Fibroblast of pulmonary artery (primary cell): Measurements from ENCODE around the gene S1PR5.

Source experiments
- DNase-seq: peaks from one replicate; pipeline ENCODE4 v3.0.0-alpha.2; 2010; ENCODE audit warnings: low read depth
- H3K4me3 ChIP-seq: replicated peaks from 2 replicates; pipeline ENCODE4 v1.5.1; 2011; ENCODE audit warnings: low read depth, mild to moderate bottlenecking, control low read depth, low read length, moderate library complexity
- TF ChIP-seq, protein P1 (sequence below): IDR thresholded peaks from 2 replicates; pipeline ENCODE4 v1.5.1; 2011; ENCODE audit warnings: mild to moderate bottlenecking, control low read depth, low read length, inconsistent platforms; ENCODE audit errors: missing control alignments

The S1PR5 gene, protein sequence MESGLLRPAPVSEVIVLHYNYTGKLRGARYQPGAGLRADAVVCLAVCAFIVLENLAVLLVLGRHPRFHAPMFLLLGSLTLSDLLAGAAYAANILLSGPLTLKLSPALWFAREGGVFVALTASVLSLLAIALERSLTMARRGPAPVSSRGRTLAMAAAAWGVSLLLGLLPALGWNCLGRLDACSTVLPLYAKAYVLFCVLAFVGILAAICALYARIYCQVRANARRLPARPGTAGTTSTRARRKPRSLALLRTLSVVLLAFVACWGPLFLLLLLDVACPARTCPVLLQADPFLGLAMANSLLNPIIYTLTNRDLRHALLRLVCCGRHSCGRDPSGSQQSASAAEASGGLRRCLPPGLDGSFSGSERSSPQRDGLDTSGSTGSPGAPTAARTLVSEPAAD

DNA sequence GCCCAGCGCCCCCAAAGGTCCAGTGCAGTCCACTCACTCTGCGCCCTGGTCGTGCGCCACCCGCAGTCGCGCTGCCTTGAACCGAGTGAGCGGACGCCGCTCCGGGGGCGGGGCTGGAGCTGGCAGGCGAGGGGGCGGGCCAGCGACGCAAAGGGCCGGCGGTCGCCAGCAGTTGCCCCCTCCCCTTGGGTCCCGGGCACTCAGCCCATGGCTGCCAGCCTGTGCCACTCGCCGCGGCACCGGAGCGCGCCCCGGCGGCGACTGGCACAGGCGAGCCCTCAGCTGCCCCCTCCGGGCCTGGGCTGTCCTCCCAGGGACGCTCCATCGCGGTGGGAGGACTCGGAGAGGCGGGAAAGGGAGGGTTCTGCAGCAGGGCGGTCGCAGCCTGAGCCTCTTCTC lies at the start of gene S1PR5:
TSS of gene S1PR5 (minus strand) at position 87 of the 399 bp plus-strand sequence. CDS start 2,436 bp downstream, outside the sequence.
- TF ChIP-seq, protein P1, sequence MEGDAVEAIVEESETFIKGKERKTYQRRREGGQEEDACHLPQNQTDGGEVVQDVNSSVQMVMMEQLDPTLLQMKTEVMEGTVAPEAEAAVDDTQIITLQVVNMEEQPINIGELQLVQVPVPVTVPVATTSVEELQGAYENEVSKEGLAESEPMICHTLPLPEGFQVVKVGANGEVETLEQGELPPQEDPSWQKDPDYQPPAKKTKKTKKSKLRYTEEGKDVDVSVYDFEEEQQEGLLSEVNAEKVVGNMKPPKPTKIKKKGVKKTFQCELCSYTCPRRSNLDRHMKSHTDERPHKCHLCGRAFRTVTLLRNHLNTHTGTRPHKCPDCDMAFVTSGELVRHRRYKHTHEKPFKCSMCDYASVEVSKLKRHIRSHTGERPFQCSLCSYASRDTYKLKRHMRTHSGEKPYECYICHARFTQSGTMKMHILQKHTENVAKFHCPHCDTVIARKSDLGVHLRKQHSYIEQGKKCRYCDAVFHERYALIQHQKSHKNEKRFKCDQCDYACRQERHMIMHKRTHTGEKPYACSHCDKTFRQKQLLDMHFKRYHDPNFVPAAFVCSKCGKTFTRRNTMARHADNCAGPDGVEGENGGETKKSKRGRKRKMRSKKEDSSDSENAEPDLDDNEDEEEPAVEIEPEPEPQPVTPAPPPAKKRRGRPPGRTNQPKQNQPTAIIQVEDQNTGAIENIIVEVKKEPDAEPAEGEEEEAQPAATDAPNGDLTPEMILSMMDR = no peak
- H3K4me3 ChIP-seq = peak within 1 kb of the TSS; percentile 38
- no peak for DNase-seq

DNA sequence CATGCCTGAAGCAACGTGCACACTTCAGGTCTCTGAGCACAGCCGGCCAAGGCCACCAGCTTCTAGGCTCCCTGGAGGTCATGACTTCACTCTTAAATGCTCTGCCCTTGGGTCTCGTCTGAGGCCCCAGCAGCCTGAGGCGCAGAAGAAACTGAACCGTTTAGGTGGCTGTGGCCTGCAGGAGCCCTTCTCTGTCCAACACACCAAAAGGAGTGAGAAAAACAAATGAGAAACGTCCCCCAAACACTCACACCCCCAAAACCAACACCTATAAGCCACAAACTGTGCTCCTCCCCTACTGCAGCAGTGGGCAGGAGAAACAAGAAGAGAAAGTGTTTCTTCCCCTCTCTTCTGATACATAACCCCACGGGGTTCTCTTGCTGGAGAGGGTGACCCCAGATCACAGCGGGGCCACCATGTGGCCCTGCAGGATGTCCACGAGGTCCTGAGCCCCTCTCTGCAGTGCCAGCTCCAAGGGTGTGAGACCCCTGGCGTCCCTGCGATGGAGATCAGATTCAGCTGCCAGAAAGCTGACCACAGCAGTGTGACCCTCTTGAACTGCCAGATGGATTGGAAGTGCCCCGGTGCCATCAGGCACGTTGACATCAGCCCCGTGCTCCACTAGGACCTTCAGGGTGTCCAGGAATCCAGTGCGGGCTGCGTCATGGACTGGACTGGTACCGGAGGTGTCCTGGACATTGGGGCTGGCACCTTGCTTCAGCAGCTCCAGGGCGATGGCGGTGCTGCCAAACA lies 49.6 kb upstream of the S1PR5 start:
- DNase-seq = no peak
- H3K4me3 ChIP-seq = peak overlapping the region; percentile 90
- TF ChIP-seq, protein P1 = no peak

DNA sequence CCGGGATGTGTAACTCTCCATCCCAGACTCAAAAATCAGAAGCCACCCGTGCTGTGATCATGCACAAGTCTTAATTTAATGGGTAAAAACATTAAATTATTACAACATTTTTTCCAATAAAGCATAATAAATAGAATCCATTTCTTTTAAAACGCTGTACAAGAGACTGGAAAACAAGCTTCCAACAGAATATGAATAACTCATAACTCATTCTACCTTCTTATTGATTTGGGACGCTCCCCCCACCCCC lies 49.1 kb upstream of the S1PR5 start:
- TF ChIP-seq, protein P1 = no peak
- no peak for DNase-seq
- peak overlapping the region; percentile 90 for H3K4me3 ChIP-seq

DNA sequence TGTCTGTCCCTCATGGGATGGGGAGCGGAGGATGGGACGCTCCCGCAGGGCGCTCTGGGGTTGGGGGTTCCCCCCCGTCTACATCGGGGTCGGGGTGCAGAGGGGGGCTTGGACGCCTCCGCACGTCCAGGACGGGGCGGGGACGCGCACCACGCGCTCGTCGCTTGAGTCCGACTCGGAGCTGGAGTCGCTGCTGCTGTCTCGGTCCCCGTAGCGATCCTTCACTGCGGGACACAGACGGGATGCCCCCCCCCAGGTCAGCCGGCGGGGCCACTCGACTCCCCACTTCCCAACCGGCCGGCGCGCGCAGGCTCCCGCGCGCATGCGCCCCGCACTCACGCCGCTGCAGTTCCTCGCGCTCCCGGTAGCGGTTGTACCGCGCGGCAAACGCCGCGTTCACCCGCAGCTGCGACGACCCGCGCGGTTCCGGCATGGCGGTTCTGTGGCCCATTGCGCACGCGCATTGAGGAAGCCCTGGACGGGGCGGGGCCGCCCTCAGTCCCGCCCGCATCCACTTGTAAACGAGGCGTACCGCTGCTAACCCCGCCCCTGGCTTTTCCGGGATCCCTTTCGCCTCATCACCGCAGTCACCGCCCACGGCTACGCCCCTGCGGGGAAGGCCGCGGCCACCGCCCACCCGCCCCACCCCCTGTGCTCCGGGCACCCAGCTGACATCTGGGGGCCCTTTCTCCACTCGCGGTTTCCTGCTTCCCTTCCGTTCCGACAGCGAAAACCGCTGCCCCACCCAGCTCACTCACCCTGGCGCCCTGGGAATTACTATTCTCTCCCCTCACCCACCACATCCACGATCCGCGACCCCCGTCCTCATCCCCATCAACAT lies 48.5 kb upstream of the S1PR5 start, which contains the start of gene KRI1:
TSS of gene KRI1 (minus strand) at position 444 of the 841 bp plus-strand sequence. CDS start at position 433, 11 bp downstream.
- TF ChIP-seq, protein P1 = peak; percentile 5

DNA sequence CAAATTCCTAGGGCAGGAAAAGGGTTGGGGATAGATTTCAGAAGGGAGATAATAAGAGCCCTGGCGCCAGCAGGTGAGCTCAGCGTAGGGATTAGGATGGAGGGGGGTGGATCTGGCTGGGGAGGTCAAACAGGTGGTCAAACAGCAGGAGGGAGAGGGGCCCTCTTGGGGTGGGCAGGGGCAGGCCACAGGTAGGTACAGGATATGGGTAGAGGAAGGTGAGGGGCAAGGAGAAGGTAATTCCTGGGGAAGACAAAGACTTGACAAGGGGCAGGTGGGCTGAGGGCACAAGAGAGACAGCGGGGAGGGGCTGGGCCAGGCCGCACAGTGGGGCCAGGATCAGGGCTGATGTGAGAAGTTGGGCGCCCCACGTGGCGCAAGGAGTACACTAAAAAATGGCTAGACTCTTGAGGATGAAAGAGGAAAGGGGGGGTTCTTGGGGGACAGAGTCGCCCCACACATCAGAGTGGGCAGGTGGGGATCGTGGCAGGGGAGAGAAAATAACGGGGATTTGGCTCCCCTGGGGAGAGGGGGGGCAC lies 47.9 kb upstream of the S1PR5 start:
- peak overlapping the region; percentile 90 for H3K4me3 ChIP-seq
- peak; percentile 32 for DNase-seq
- TF ChIP-seq, protein P1 = peak; percentile 24

More for the DNA sequence above, 48.5 kb upstream of the S1PR5 start, which contains the start of gene KRI1:
- peak; percentile 98 for DNase-seq
- H3K4me3 ChIP-seq = peak within 1 kb of the TSS; percentile 90

DNA sequence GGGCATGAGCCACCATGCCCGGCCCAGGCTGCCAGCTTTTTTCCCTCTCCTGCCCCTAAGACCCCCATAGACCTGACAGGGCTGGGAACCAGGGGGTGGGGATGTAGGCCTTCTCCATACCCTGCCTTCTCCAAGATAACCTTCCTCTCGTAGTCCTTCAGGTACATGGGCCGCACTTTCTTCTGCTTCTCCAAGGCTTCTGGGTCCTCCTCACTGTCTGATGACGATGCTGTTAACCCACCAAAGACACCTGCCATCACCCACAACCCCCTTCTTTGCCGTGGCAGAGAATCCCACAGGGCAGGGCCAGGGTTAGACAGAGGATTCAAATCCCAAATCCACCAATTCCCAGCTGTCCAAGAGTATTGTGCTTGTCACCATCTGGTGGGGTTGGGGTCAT lies 45.4 kb upstream of the S1PR5 start:
- TF ChIP-seq, protein P1 = no peak
- no peak for DNase-seq
- H3K4me3 ChIP-seq = no peak overlapping the region
